DLD1 (cell line): ENCODE measurements around the gene MOCS3.

Experiments
- in situ Hi-C: cut with HindIII; loops from 2 replicates; pipeline ENCODE4 v1.10.0; 2017; ENCODE audit warnings: low sequenced_read_pairs

MOCS3 gene

GRCh38 chr20:51009303-51010042 is 50.9 kb downstream of the MOCS3 start:
- in situ Hi-C loops, result loop anchor here (25.0 kb wide), 1 partner anchor 303 kb away; no protein-coding TSS in a partner anchor

DNA sequence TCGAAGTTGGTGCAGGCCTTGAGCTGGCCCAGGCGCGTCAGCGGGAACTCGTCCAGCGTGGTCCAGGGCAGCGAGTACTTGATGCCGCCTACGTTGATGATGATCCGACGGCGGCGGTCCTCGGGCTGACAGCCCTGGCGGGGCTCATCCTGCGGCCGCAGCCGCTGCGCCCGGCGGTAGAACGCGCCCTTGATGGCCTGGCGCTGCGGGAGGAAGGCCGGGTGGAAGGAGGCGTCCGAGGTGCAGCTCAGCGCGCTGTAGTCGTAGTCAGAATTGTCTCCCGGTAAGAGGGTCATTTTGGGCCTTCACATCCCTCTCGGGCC is 51.4 kb downstream of the MOCS3 start:
- in situ Hi-C loops, result loop anchor here (25.0 kb wide), 1 partner anchor 302 kb away; no protein-coding TSS in a partner anchor

GRCh38 chr20:51010932-51011331 is 52.3 kb downstream of the MOCS3 start:
- in situ Hi-C loops, result loop anchor here (25.0 kb wide), 1 partner anchor 301 kb away; no protein-coding TSS in a partner anchor

DNA sequence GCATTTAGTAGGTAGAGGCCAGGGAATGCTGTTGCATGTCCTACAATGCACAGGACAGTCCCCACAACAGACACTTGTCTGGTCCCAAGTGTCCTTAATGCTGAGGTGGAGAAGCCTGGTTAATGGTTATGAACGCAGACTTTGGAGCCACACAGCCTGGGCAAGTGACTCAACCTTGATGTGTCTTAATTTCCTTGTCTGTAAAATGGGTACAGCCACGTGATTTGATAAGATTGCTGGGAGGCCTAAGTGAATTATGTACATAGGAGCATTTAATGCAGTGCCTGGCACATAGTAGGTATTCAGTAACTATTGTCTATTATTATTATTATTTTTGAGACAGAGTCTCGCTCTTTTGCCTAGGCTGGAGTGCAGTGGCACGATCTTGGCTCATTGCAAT is 52.9 kb downstream of the MOCS3 start:
- in situ Hi-C loops, result loop anchor here (25.0 kb wide), 1 partner anchor 301 kb away; no protein-coding TSS in a partner anchor

DNA sequence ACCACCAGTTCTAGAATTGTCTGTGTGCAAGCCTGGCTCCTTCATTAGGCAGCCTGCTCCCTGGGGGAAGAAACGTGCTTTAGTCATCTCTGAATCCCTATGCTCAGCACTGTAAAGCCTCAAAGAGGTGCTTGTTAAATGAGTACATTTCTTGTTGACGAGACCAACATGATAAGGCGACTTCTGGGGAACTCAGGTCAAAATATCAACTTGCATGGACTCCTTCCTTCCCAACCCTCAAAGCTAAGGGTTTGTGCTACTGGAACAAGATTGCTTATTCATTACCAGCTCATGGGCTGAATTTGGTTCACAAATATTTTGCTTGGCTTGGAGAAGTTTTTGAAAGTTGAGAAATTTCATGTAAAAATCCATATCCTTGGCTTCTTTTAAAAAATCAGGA is 53.7 kb downstream of the MOCS3 start:
- in situ Hi-C loops, result loop anchor here (25.0 kb wide), 1 partner anchor 300 kb away; no protein-coding TSS in a partner anchor
